ENCODE data around the gene ARID1B.

The ARID1B gene

GRCh38 chr6:157019115-157019641 is 242.0 kb downstream of the ARID1B start:
- no peak overlapping the region for H3K4me3 Mint-ChIP-seq
- H3K36me3 Mint-ChIP-seq (ENCODE audit: low read depth): peaks cover 5% of the 10 kb centered on the region
- peaks cover 33% of the 10 kb centered on the region for H3K4me1 Mint-ChIP-seq (ENCODE audit: low read depth)
- peak overlapping the region; percentile 99 for H3K27ac Mint-ChIP-seq
- no peaks in the 10 kb centered on the region for H3K27me3 Mint-ChIP-seq
- no peaks in the 10 kb centered on the region for H3K9me3 Mint-ChIP-seq
- intact Hi-C loops (cut with micrococcal nuclease): no loop called here

- Mint-ChIP-seq H3K27me3 (no peaks in the 10 kb centered on the region), H3K4me3 (peak overlapping the region; percentile 37), H3K4me1 (ENCODE audit: low read depth) (peaks cover 33% of the 10 kb centered on the region), H3K27ac (peak overlapping the region; percentile 99), H3K36me3 (ENCODE audit: low read depth) (peaks cover 5% of the 10 kb centered on the region), H3K9me3 (no peaks in the 10 kb centered on the region)
- intact Hi-C loops (cut with micrococcal nuclease): loop anchor here (2.0 to 10.0 kb wide), 4 partner anchors 239 to 1702 kb away; no protein-coding TSS in a partner anchor
These were observed 242.6 kb downstream of the ARID1B start for GRCh38 chr6:157019733-157020132.

GRCh38 chr6:157020398-157020797 is 243.2 kb downstream of the ARID1B start:
- Mint-ChIP-seq H3K27ac (peak overlapping the region; percentile 99), H3K4me3 (peak overlapping the region; percentile 87), H3K27me3 (no peaks in the 10 kb centered on the region), H3K4me1 (ENCODE audit: low read depth) (peaks cover 28% of the 10 kb centered on the region), H3K9me3 (no peaks in the 10 kb centered on the region), H3K36me3 (ENCODE audit: low read depth) (peaks cover 5% of the 10 kb centered on the region)
- intact Hi-C loops (cut with micrococcal nuclease): loop anchor here (2.0 to 10.0 kb wide), 4 partner anchors 240 to 1703 kb away; no protein-coding TSS in a partner anchor

GRCh38 chr6:157020881-157021343 is 243.7 kb downstream of the ARID1B start:
- Mint-ChIP-seq H3K27ac (peak overlapping the region; percentile 99), H3K4me3 (peak overlapping the region; percentile 87), H3K4me1 (ENCODE audit: low read depth) (peaks cover 28% of the 10 kb centered on the region), H3K36me3 (ENCODE audit: low read depth) (peaks cover 5% of the 10 kb centered on the region), H3K9me3 (no peaks in the 10 kb centered on the region), H3K27me3 (no peaks in the 10 kb centered on the region)
- intact Hi-C loops (cut with micrococcal nuclease): loop anchor here (2.0 to 10.0 kb wide), 4 partner anchors 240 to 1704 kb away; no protein-coding TSS in a partner anchor

- no peaks in the 10 kb centered on the region for H3K27me3 Mint-ChIP-seq
- H3K4me1 Mint-ChIP-seq (ENCODE audit: low read depth): peaks cover 28% of the 10 kb centered on the region
- intact Hi-C loops (cut with micrococcal nuclease): loop anchor here (2.0 to 10.0 kb wide), 4 partner anchors 241 to 1704 kb away; no protein-coding TSS in a partner anchor
- H3K36me3 Mint-ChIP-seq (ENCODE audit: low read depth): peaks cover 5% of the 10 kb centered on the region
- no peaks in the 10 kb centered on the region for H3K9me3 Mint-ChIP-seq
- H3K27ac Mint-ChIP-seq: peak overlapping the region; percentile 99
- peak overlapping the region; percentile 87 for H3K4me3 Mint-ChIP-seq
These were observed 244.3 kb downstream of the ARID1B start for GRCh38 chr6:157021344-157021992.

GRCh38 chr6:157021993-157022740 is 245.0 kb downstream of the ARID1B start:
- H3K9me3 Mint-ChIP-seq: no peaks in the 10 kb centered on the region
- intact Hi-C loops (cut with micrococcal nuclease): loop anchor here (2.0 to 10.0 kb wide), 4 partner anchors 241 to 1705 kb away; no protein-coding TSS in a partner anchor
- H3K36me3 Mint-ChIP-seq (ENCODE audit: low read depth): peaks cover 5% of the 10 kb centered on the region
- H3K27me3 Mint-ChIP-seq: no peaks in the 10 kb centered on the region
- peak overlapping the region; percentile 99 for H3K27ac Mint-ChIP-seq
- peak overlapping the region; percentile 87 for H3K4me3 Mint-ChIP-seq
- peaks cover 28% of the 10 kb centered on the region for H3K4me1 Mint-ChIP-seq (ENCODE audit: low read depth)

GRCh38 chr6:157023958-157024357 is 246.8 kb downstream of the ARID1B start:
- no peaks in the 10 kb centered on the region for H3K9me3 Mint-ChIP-seq
- intact Hi-C loops (cut with micrococcal nuclease): loop anchor here (5.0 to 10.0 kb wide), 3 partner anchors 251 to 1707 kb away; no protein-coding TSS in a partner anchor
- H3K27ac Mint-ChIP-seq: no peak overlapping the region
- no peak overlapping the region for H3K4me3 Mint-ChIP-seq
- no peaks in the 10 kb centered on the region for H3K27me3 Mint-ChIP-seq
- peaks cover 20% of the 10 kb centered on the region for H3K4me1 Mint-ChIP-seq (ENCODE audit: low read depth)
- H3K36me3 Mint-ChIP-seq (ENCODE audit: low read depth): peaks cover 5% of the 10 kb centered on the region

GRCh38 chr6:157024745-157025144 is 247.6 kb downstream of the ARID1B start:
- Mint-ChIP-seq H3K9me3 (no peaks in the 10 kb centered on the region), H3K27me3 (no peaks in the 10 kb centered on the region), H3K27ac (no peak overlapping the region), H3K4me1 (ENCODE audit: low read depth) (peaks cover 17% of the 10 kb centered on the region), H3K36me3 (ENCODE audit: low read depth) (peaks cover 5% of the 10 kb centered on the region), H3K4me3 (no peak overlapping the region)
- intact Hi-C loops (cut with micrococcal nuclease): loop anchor here (5.0 to 10.0 kb wide), 3 partner anchors 250 to 1707 kb away; no protein-coding TSS in a partner anchor

GRCh38 chr6:157025437-157025836 is 248.3 kb downstream of the ARID1B start:
- H3K4me3 Mint-ChIP-seq: no peak overlapping the region

GRCh38 chr6:157029980-157030690 is 253.0 kb downstream of the ARID1B start:
- H3K27ac Mint-ChIP-seq: no peak overlapping the region
- H3K27me3 Mint-ChIP-seq: no peaks in the 10 kb centered on the region
- no peaks in the 10 kb centered on the region for H3K36me3 Mint-ChIP-seq (ENCODE audit: low read depth)
- intact Hi-C loops (cut with micrococcal nuclease): loop anchor here (10.0 kb wide), 2 partner anchors 245 to 345 kb away; no protein-coding TSS in a partner anchor
- peaks cover 18% of the 10 kb centered on the region for H3K4me1 Mint-ChIP-seq (ENCODE audit: low read depth)
- no peaks in the 10 kb centered on the region for H3K9me3 Mint-ChIP-seq
- no peak overlapping the region for H3K4me3 Mint-ChIP-seq

More at GRCh38 chr6:157025437-157025836, 248.3 kb downstream of the ARID1B start:
- H3K36me3 Mint-ChIP-seq (ENCODE audit: low read depth): peaks cover 5% of the 10 kb centered on the region
- intact Hi-C loops (cut with micrococcal nuclease): loop anchor here (10.0 kb wide), 2 partner anchors 249 to 341 kb away; no protein-coding TSS in a partner anchor
- H3K27me3 Mint-ChIP-seq: no peaks in the 10 kb centered on the region
- H3K9me3 Mint-ChIP-seq: no peaks in the 10 kb centered on the region
- peaks cover 13% of the 10 kb centered on the region for H3K4me1 Mint-ChIP-seq (ENCODE audit: low read depth)
- no peak overlapping the region for H3K27ac Mint-ChIP-seq

- Mint-ChIP-seq H3K4me3 (no peak overlapping the region), H3K27ac (no peak overlapping the region), H3K4me1 (ENCODE audit: low read depth) (peaks cover 18% of the 10 kb centered on the region), H3K27me3 (no peaks in the 10 kb centered on the region), H3K9me3 (no peaks in the 10 kb centered on the region), H3K36me3 (ENCODE audit: low read depth) (no peaks in the 10 kb centered on the region)
- intact Hi-C loops (cut with micrococcal nuclease): no loop called here
These were observed 253.6 kb downstream of the ARID1B start for GRCh38 chr6:157030755-157031154.

GRCh38 chr6:157032923-157033322 is 255.7 kb downstream of the ARID1B start:
- Mint-ChIP-seq H3K4me3 (peak overlapping the region; percentile 92), H3K27me3 (no peaks in the 10 kb centered on the region)

More at GRCh38 chr6:157032923-157033322, 255.7 kb downstream of the ARID1B start:
- H3K9me3 Mint-ChIP-seq: no peaks in the 10 kb centered on the region
- no peaks in the 10 kb centered on the region for H3K36me3 Mint-ChIP-seq (ENCODE audit: low read depth)
- peak overlapping the region; percentile 79 for H3K27ac Mint-ChIP-seq
- H3K4me1 Mint-ChIP-seq (ENCODE audit: low read depth): peaks cover 18% of the 10 kb centered on the region
- intact Hi-C loops (cut with micrococcal nuclease): no loop called here
